ENCODE measurements around the gene LCE3C.

- TF ChIP-seq CTCF (IDR thresholded peaks at IDR 0.05) (no peak), TEAD1 (CRISPR knock-in tag; IDR thresholded peaks at IDR 0.05) (no peak), TEAD4 (CRISPR knock-in tag; IDR thresholded peaks at IDR 0.05) (no peak), ZBTB43 (CRISPR knock-in tag; IDR thresholded peaks at IDR 0.05) (no peak), GRHL2 (CRISPR knock-in tag; IDR thresholded peaks at IDR 0.05; ENCODE audit: insufficient replicate concordance, severe bottlenecking) (no peak), SP1 (CRISPR knock-in tag; conservative IDR thresholded peaks at IDR 0.05) (no peak), ZNF121 (CRISPR knock-in tag; IDR thresholded peaks at IDR 0.05) (no peak), HMGXB4 (CRISPR knock-in tag; IDR thresholded peaks at IDR 0.05) (no peak), NR3C1 (CRISPR knock-in tag; conservative IDR thresholded peaks at IDR 0.05; ENCODE audit: low read depth) (no peak), NR2C2 (CRISPR knock-in tag; IDR thresholded peaks at IDR 0.05) (no peak)
Measured at GRCh38 chr1:152645146-152645545, 45.1 kb downstream of the LCE3C start.
